HEK293 (cell line): ENCODE measurements around the gene MSH2.

Source experiments
- CTCF ChIA-PET: fragments of 350-600 bp; formaldehyde crosslinking; extraction: SDS; loops from one replicate; lab custom pipeline; 2021; ENCODE audit warnings: antibody characterized with exemption; lab: Yijun Ruan, JAX
- POLR2A ChIA-PET: fragments of 300-600 bp; formaldehyde crosslinking; extraction: SDS; loops from one replicate; lab custom pipeline; 2020; ENCODE audit warnings: antibody characterized with exemption, inconsistent platforms; lab: Yijun Ruan, JAX
- H3K27ac ChIP-seq: fragments of 200-500 bp; sonication (Bioruptor generic); 2 replicates; pipeline ENCODE4 v1.5.1; 2014; ENCODE audit warnings: low read depth, low read length, control low read depth, inconsistent platforms; ENCODE audit errors: extremely low read depth
- H3K36me3 ChIP-seq, 2 experiments: fragments of 200-500 bp in 1 of 2; sonication (Bioruptor generic) in 1 of 2; 1 replicate in 1 of 2; 2 replicates in 1 of 2; pipeline ENCODE4 v1.5.1; 2014 to 2017; ENCODE audit warnings: inconsistent platforms in 2 of 2, low read length in 2 of 2; ENCODE audit not compliant: control insufficient read depth in 2 of 2, insufficient read depth in 1 of 2
- H3K4me1 ChIP-seq: fragments of 200-500 bp; sonication (Bioruptor generic); 2 replicates; pipeline ENCODE4 v1.5.1; 2014; ENCODE audit warnings: mild to moderate bottlenecking, low read length, inconsistent platforms; ENCODE audit not compliant: control insufficient read depth, insufficient read depth
- H3K4me3 ChIP-seq: 2 replicates; pipeline ENCODE4 v1.5.1; 2011; ENCODE audit warnings: low read depth, mild to moderate bottlenecking, control low read depth, low read length, moderate library complexity
- H3K9me3 ChIP-seq: fragments of 200-500 bp; sonication (Bioruptor generic); 2 replicates; pipeline ENCODE4 v1.5.1; 2014; ENCODE audit warnings: low read depth, low read length, inconsistent platforms; ENCODE audit not compliant: control insufficient read depth, insufficient read depth
- GLI4 ChIP-seq: fragments of 450-650 bp; formaldehyde crosslinking; IDR thresholded peaks from 2 replicates; pipeline ENCODE4 v1.5.1; 2016; ENCODE audit warnings: missing biosample characterization, missing genetic modification characterization
- INSM2 ChIP-seq: fragments of 450-650 bp; formaldehyde crosslinking; IDR thresholded peaks from 2 replicates; pipeline ENCODE4 v1.5.1; 2016; ENCODE audit warnings: missing biosample characterization, missing genetic modification characterization
- PRDM1 ChIP-seq: fragments of 450-650 bp; formaldehyde crosslinking; IDR thresholded peaks from 2 replicates; pipeline ENCODE4; 2016; ENCODE audit warnings: missing biosample characterization, missing genetic modification characterization
- SCRT1 ChIP-seq: fragments of 450-650 bp; formaldehyde crosslinking; IDR thresholded peaks from 2 replicates; pipeline ENCODE4 v1.5.1; 2016; ENCODE audit warnings: missing biosample characterization, missing genetic modification characterization, borderline replicate concordance
- TCF7L2 ChIP-seq: IDR thresholded peaks from 2 replicates; pipeline ENCODE4 v1.6.1; 2011; ENCODE audit warnings: low read depth, mild to moderate bottlenecking, inconsistent platforms, low read length, moderate library complexity, borderline replicate concordance
- ZBTB48 ChIP-seq: fragments of 450-650 bp; formaldehyde crosslinking; IDR thresholded peaks from 2 replicates; pipeline ENCODE4 v1.5.1; 2016; ENCODE audit warnings: missing biosample characterization, missing genetic modification characterization
- ZFP41 ChIP-seq: fragments of 450-650 bp; formaldehyde crosslinking; IDR thresholded peaks from 2 replicates; pipeline ENCODE4 v1.5.1; 2016; ENCODE audit warnings: missing biosample characterization, missing genetic modification characterization, borderline replicate concordance
- ZNF132 ChIP-seq: fragments of 450-650 bp; formaldehyde crosslinking; IDR thresholded peaks from 2 replicates; pipeline ENCODE4 v1.5.1; 2017; ENCODE audit warnings: missing biosample characterization, missing genetic modification characterization, borderline replicate concordance
- ZNF138 ChIP-seq: fragments of 450-650 bp; formaldehyde crosslinking; IDR thresholded peaks from 2 replicates; pipeline ENCODE4 v1.5.1; 2016; ENCODE audit warnings: missing biosample characterization, missing genetic modification characterization, borderline replicate concordance
- ZNF211 ChIP-seq: fragments of 450-650 bp; formaldehyde crosslinking; IDR thresholded peaks from 2 replicates; pipeline ENCODE4 v1.5.1; 2016; ENCODE audit warnings: low read depth, missing biosample characterization, missing genetic modification characterization
- ZNF223 ChIP-seq: fragments of 450-650 bp; formaldehyde crosslinking; IDR thresholded peaks from 2 replicates; pipeline ENCODE4 v1.5.1; 2016; ENCODE audit warnings: missing biosample characterization, missing genetic modification characterization
- ZNF239 ChIP-seq: fragments of 450-650 bp; formaldehyde crosslinking; IDR thresholded peaks from 2 replicates; pipeline ENCODE4 v1.5.1; 2016; ENCODE audit warnings: missing biosample characterization, missing genetic modification characterization
- ZNF311 ChIP-seq: fragments of 450-650 bp; formaldehyde crosslinking; IDR thresholded peaks from 2 replicates; pipeline ENCODE4 v1.5.1; 2017; ENCODE audit warnings: missing biosample characterization, missing genetic modification characterization, borderline replicate concordance
- ZNF354C ChIP-seq: fragments of 450-650 bp; formaldehyde crosslinking; IDR thresholded peaks from 2 replicates; pipeline ENCODE4 v1.5.1; 2016; ENCODE audit warnings: missing biosample characterization, missing genetic modification characterization, low read depth, borderline replicate concordance
- ZNF426 ChIP-seq: fragments of 450-650 bp; formaldehyde crosslinking; IDR thresholded peaks from 2 replicates; pipeline ENCODE4 v1.5.1; 2017; ENCODE audit warnings: missing biosample characterization, missing genetic modification characterization, mild to moderate bottlenecking, inconsistent platforms, moderate library complexity
- ZNF513 ChIP-seq: fragments of 450-650 bp; IDR thresholded peaks from 2 replicates; pipeline ENCODE4 v1.5.1; 2018; ENCODE audit warnings: missing biosample characterization, missing genetic modification characterization
- ZNF529 ChIP-seq: fragments of 450-650 bp; formaldehyde crosslinking; IDR thresholded peaks from 2 replicates; pipeline ENCODE4 v1.5.1; 2017; ENCODE audit warnings: missing genetic modification characterization, missing biosample characterization; ENCODE audit not compliant: insufficient replicate concordance
- ZNF544 ChIP-seq: fragments of 450-650 bp; formaldehyde crosslinking; IDR thresholded peaks from 2 replicates; pipeline ENCODE4 v1.5.0; 2017; ENCODE audit warnings: missing biosample characterization, missing genetic modification characterization
- ZNF560 ChIP-seq: fragments of 450-650 bp; formaldehyde crosslinking; IDR thresholded peaks from 2 replicates; pipeline ENCODE4 v1.5.1; 2017; ENCODE audit warnings: missing biosample characterization, missing genetic modification characterization, borderline replicate concordance
- ZNF600 ChIP-seq: fragments of 450-650 bp; formaldehyde crosslinking; IDR thresholded peaks from 2 replicates; pipeline ENCODE4 v1.5.1; 2016; ENCODE audit warnings: missing biosample characterization, missing genetic modification characterization
- ZNF621 ChIP-seq: fragments of 450-650 bp; formaldehyde crosslinking; IDR thresholded peaks from 2 replicates; pipeline ENCODE4 v1.5.1; 2017; ENCODE audit warnings: missing biosample characterization, missing genetic modification characterization
- ZNF658 ChIP-seq: fragments of 450-650 bp; formaldehyde crosslinking; IDR thresholded peaks from 2 replicates; pipeline ENCODE4; 2016; ENCODE audit warnings: missing biosample characterization, missing genetic modification characterization
- ZSCAN5A ChIP-seq: fragments of 450-650 bp; formaldehyde crosslinking; IDR thresholded peaks from 2 replicates; pipeline ENCODE4 v1.5.1; 2016; ENCODE audit warnings: missing biosample characterization, missing genetic modification characterization
- TF ChIP-seq, protein P1 (sequence below): fragments of 450-650 bp; formaldehyde crosslinking; IDR thresholded peaks from 2 replicates; pipeline ENCODE4 v1.5.1; 2016; ENCODE audit warnings: missing biosample characterization, missing genetic modification characterization
- TF ChIP-seq, protein P2 (sequence below): fragments of 450-650 bp; formaldehyde crosslinking; IDR thresholded peaks from 2 replicates; pipeline ENCODE4 v1.5.1; 2017; ENCODE audit warnings: missing biosample characterization, missing genetic modification characterization
- TF ChIP-seq, protein P3 (sequence below): fragments of 450-650 bp; formaldehyde crosslinking; IDR thresholded peaks from 2 replicates; pipeline ENCODE4; 2016; ENCODE audit warnings: missing biosample characterization, missing genetic modification characterization

Gene MSH2

DNA sequence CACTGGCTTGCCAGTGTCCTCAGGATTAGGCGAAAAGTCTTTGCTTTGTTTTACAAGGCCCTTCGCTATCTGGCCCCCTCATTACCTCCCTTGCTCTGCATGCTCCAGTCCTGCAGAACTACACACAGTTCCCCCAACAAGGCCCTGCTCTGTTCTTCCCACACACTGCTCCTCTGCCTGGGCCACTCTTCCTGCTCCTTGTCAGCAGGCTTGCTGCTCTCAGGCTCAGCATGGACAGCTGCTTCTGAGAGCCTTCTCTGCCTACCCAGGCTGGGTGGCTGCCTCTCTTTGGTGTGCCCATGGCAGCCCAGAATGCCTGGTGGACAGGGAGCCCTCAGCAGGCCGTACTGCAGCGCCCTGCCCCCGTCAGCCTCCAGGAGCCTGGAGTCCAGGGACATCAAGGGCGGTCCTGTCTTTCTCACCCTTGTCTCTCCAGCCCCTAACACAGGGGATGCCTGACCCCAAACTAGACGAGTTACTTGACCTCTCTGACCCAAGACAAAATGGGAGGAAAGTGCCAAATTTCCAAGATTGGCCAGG lies 111.1 kb downstream of the MSH2 start:
- POLR2A ChIA-PET, result no interaction called here
- no peak overlapping the region for H3K27ac ChIP-seq
- TF ChIP-seq ZNF311 (tag by site-specific recombination) (no peak), SCRT1 (tag by site-specific recombination) (no peak), ZNF426 (tag by site-specific recombination) (no peak), ZNF529 (tag by site-specific recombination) (no peak), GLI4 (tag by site-specific recombination) (no peak), ZNF223 (tag by site-specific recombination) (no peak), ZNF211 (tag by site-specific recombination) (no peak), ZNF544 (no peak), ZNF354C (tag by site-specific recombination) (no peak), ZFP41 (tag by site-specific recombination) (no peak), ZNF621 (tag by site-specific recombination) (no peak), INSM2 (tag by site-specific recombination) (no peak), TCF7L2 (no peak)
- TF ChIP-seq, protein P1, sequence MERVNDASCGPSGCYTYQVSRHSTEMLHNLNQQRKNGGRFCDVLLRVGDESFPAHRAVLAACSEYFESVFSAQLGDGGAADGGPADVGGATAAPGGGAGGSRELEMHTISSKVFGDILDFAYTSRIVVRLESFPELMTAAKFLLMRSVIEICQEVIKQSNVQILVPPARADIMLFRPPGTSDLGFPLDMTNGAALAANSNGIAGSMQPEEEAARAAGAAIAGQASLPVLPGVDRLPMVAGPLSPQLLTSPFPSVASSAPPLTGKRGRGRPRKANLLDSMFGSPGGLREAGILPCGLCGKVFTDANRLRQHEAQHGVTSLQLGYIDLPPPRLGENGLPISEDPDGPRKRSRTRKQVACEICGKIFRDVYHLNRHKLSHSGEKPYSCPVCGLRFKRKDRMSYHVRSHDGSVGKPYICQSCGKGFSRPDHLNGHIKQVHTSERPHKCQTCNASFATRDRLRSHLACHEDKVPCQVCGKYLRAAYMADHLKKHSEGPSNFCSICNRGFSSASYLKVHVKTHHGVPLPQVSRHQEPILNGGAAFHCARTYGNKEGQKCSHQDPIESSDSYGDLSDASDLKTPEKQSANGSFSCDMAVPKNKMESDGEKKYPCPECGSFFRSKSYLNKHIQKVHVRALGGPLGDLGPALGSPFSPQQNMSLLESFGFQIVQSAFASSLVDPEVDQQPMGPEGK, result no peak
- H3K36me3 ChIP-seq, result no peaks in the 10 kb centered on the region
- no peaks in the 10 kb centered on the region for H3K4me1 ChIP-seq
- no peak overlapping the region for H3K4me3 ChIP-seq
- H3K9me3 ChIP-seq, result no peaks in the 10 kb centered on the region
- CTCF ChIA-PET, result no interaction called here

GRCh38 chr2:47516360-47517104 lies 113.6 kb downstream of the MSH2 start:
- POLR2A ChIA-PET, result no interaction called here
- no peak for TF ChIP-seq PRDM1 (tag by site-specific recombination)
- no peak for TF ChIP-seq ZNF239
- TF ChIP-seq ZBTB48, result no peak
- TF ChIP-seq, protein P2, sequence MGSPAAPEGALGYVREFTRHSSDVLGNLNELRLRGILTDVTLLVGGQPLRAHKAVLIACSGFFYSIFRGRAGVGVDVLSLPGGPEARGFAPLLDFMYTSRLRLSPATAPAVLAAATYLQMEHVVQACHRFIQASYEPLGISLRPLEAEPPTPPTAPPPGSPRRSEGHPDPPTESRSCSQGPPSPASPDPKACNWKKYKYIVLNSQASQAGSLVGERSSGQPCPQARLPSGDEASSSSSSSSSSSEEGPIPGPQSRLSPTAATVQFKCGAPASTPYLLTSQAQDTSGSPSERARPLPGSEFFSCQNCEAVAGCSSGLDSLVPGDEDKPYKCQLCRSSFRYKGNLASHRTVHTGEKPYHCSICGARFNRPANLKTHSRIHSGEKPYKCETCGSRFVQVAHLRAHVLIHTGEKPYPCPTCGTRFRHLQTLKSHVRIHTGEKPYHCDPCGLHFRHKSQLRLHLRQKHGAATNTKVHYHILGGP, result no peak
- no peak for TF ChIP-seq ZNF211 (tag by site-specific recombination)
- no peak for TF ChIP-seq ZNF658 (tag by site-specific recombination)
- TF ChIP-seq ZNF560 (tag by site-specific recombination), result no peak
- no peak for TF ChIP-seq ZSCAN5A
- TF ChIP-seq ZNF513 (tag by site-specific recombination), result no peak
- TF ChIP-seq ZNF600, result no peak
- no peak for TF ChIP-seq ZNF132 (tag by site-specific recombination)
- TF ChIP-seq, protein P3, sequence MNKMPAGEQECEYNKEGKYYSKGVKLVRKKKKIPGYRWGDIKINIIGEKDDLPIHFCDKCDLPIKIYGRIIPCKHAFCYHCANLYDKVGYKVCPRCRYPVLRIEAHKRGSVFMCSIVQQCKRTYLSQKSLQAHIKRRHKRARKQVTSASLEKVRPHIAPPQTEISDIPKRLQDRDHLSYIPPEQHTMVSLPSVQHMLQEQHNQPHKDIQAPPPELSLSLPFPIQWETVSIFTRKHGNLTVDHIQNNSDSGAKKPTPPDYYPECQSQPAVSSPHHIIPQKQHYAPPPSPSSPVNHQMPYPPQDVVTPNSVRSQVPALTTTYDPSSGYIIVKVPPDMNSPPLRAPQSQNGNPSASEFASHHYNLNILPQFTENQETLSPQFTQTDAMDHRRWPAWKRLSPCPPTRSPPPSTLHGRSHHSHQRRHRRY (tag by site-specific recombination), result no peak
- no peak for TF ChIP-seq ZNF138

More at GRCh38 chr2:47516360-47517104, 113.6 kb downstream of the MSH2 start:
- no peak overlapping the region for H3K27ac ChIP-seq
- H3K4me1 ChIP-seq, result no peaks in the 10 kb centered on the region
- H3K4me3 ChIP-seq, result no peak overlapping the region
- no peaks in the 10 kb centered on the region for H3K9me3 ChIP-seq
- no peaks in the 10 kb centered on the region for H3K36me3 ChIP-seq
- CTCF ChIA-PET, result no interaction called here
